Measurements from ENCODE around the gene CLSTN1. TPM values are rescaled to one million over a fixed set of nuclear protein-coding genes. Genes with fewer than 3 reads are reported as not detected.

The CLSTN1 gene
- total and polyA plus RNA-seq, 2 donors (not counting 1 experiment from before 2014, with no cell fraction given): 34.9 to 81.4 TPM

DNA sequence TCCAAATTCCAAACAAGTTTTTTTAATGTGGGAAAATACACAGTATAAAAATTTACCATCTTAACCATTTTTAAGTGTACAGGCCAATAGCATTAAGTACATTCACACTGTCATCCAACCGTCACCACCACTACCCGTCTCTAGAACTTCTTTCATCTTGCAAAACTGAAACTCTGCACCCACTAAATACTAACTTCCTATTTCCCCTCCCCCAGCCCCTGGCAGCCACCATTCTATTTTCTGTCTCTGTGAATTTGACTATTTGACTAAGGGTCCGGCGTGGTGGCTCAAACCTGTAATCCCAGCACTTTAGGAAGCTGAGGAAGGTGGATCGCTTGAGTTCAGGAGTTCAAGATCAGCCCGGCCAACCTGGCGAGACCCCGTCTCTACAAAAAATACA, 36.1 kb downstream of the CLSTN1 start:
- POLR2A ChIA-PET: no interaction called here
- CTCF ChIA-PET: interaction anchor here (6.3 to 9.6 kb wide), 2 partner anchors 12 to 78 kb away, joined by 82 to 281 read pairs; no protein-coding TSS in a partner anchor
- Histone ChIP-seq H3K4me2 (replicated peaks; ENCODE audit: low read depth, low read length, poor library complexity, severe bottlenecking) (peak overlapping the region; percentile 64), H3K27me3 (replicated peaks in 1 of 4; ENCODE audit: control extremely low read depth in 1 of 4, control insufficient read depth in 3 of 4, insufficient read depth in 4 of 4, low read length in 3 of 4) (no peaks in the 10 kb centered on the region), H4K20me1 (ENCODE audit: control insufficient read depth, insufficient read depth, low read length, poor library complexity, severe bottlenecking) (peaks cover 16% of the 10 kb centered on the region), H3K36me3 (replicated peaks in 1 of 2; ENCODE audit: control extremely low read depth in 1 of 2, control insufficient read depth in 1 of 2, extremely low read depth in 1 of 2, insufficient read depth in 2 of 2, low read length in 1 of 2) (no peaks in the 10 kb centered on the region), H3K9ac (ENCODE audit: low read length) (peak overlapping the region; percentile 58), H3K4me3 (ENCODE audit: control extremely low read depth in 1 of 5, extremely low read depth in 1 of 5, insufficient read depth in 1 of 5, low read depth in 2 of 5, low read length in 4 of 5) (peak overlapping the region in 3 of 5 experiments; percentile 29 to 57 (median 42)), H3K27ac (ENCODE audit: low read length in 2 of 2) (peak overlapping the region; percentile 64 to 88), H3K9me3 (ENCODE audit: control extremely low read depth in 1 of 3, control insufficient read depth in 2 of 3, insufficient read depth in 1 of 3, low read length in 2 of 3) (no peaks in the 10 kb centered on the region), H3K4me1 (ENCODE audit: control insufficient read depth in 2 of 2, insufficient read depth in 2 of 2, low read length in 2 of 2) (peaks cover 18 to 29% of the 10 kb centered on the region in 2 donors), H3K79me2 (ENCODE audit: control insufficient read depth, insufficient read depth, low read length) (peaks cover 89% of the 10 kb centered on the region), H2AFZ (ENCODE audit: insufficient read depth, low read depth, low read length, poor library complexity, severe bottlenecking) (peak overlapping the region; percentile 90)
- Mint-ChIP-seq H3K27me3 (no peaks in the 10 kb centered on the region), H3K27ac (peak overlapping the region; percentile 87), H3K4me3 (peak overlapping the region; percentile 83), H3K4me1 (peaks cover 25% of the 10 kb centered on the region), H3K9me3 (ENCODE audit: insufficient read depth) (no peaks in the 10 kb centered on the region)
- ATAC-seq (ENCODE audit: low read depth): peak; percentile 84
- TF ChIP-seq EZH2 (IDR thresholded peaks at IDR 0.05; ENCODE audit: borderline replicate concordance, insufficient read depth, low read depth, low read length, poor library complexity, severe bottlenecking) (no peak), CTCF (IDR thresholded peaks at IDR 0.05) (no peak)
- DNase-seq: peak; percentile 83
- WGBS (ENCODE audit: insufficient coverage): no CpG with 5 or more reads among the region's 8 CpGs
- intact Hi-C loops (cut with micrococcal nuclease): loop anchor here (2.0 kb wide), 1 partner anchor 155 kb away; the partner anchor contains the start of genes LZIC and NMNAT1

- peaks cover 25% of the 10 kb centered on the region for H3K4me1 Mint-ChIP-seq
- no peak for DNase-seq
- intact Hi-C loops (cut with micrococcal nuclease): loop anchor here (2.0 kb wide), 1 partner anchor 37 kb away; the partner anchor contains the start of gene CLSTN1
- ATAC-seq (ENCODE audit: low read depth): no peak
- Histone ChIP-seq H4K20me1 (ENCODE audit: control insufficient read depth, insufficient read depth, low read length, poor library complexity, severe bottlenecking) (peaks cover 17% of the 10 kb centered on the region), H3K9me3 (ENCODE audit: control extremely low read depth in 1 of 3, control insufficient read depth in 2 of 3, insufficient read depth in 1 of 3, low read length in 2 of 3) (no peaks in the 10 kb centered on the region), H3K4me1 (ENCODE audit: control insufficient read depth in 2 of 2, insufficient read depth in 2 of 2, low read length in 2 of 2) (peaks cover 18 to 29% of the 10 kb centered on the region in 2 donors), H3K27ac (ENCODE audit: low read length in 2 of 2) (peak overlapping the region in 1 of 2 donors; percentile 12), H3K4me2 (replicated peaks; ENCODE audit: low read depth, low read length, poor library complexity, severe bottlenecking) (no peak overlapping the region), H3K4me3 (ENCODE audit: control extremely low read depth in 1 of 5, extremely low read depth in 1 of 5, insufficient read depth in 1 of 5, low read depth in 2 of 5, low read length in 4 of 5) (no peak overlapping the region), H3K79me2 (ENCODE audit: control insufficient read depth, insufficient read depth, low read length) (peaks cover 90% of the 10 kb centered on the region), H3K36me3 (replicated peaks in 1 of 2; ENCODE audit: control extremely low read depth in 1 of 2, control insufficient read depth in 1 of 2, extremely low read depth in 1 of 2, insufficient read depth in 2 of 2, low read length in 1 of 2) (no peaks in the 10 kb centered on the region), H3K27me3 (replicated peaks in 1 of 4; ENCODE audit: control extremely low read depth in 1 of 4, control insufficient read depth in 3 of 4, insufficient read depth in 4 of 4, low read length in 3 of 4) (no peaks in the 10 kb centered on the region), H3K9ac (ENCODE audit: low read length) (no peak overlapping the region), H2AFZ (ENCODE audit: insufficient read depth, low read depth, low read length, poor library complexity, severe bottlenecking) (no peak overlapping the region)
- no peak overlapping the region for H3K27ac Mint-ChIP-seq
- TF ChIP-seq CTCF (IDR thresholded peaks at IDR 0.05) (no peak), EZH2 (IDR thresholded peaks at IDR 0.05; ENCODE audit: borderline replicate concordance, insufficient read depth, low read depth, low read length, poor library complexity, severe bottlenecking) (no peak)
- H3K9me3 Mint-ChIP-seq (ENCODE audit: insufficient read depth): no peaks in the 10 kb centered on the region
- no peaks in the 10 kb centered on the region for H3K27me3 Mint-ChIP-seq
- ChIA-PET POLR2A (interaction anchor here (0.6 to 1.1 kb wide), 3 partner anchors 14 to 130 kb away, joined by 3 to 10 read pairs (median 7); no protein-coding TSS in a partner anchor), CTCF (interaction anchor here (0.7 to 9.6 kb wide), 20 partner anchors 13 to 290 kb away, joined by 3 to 281 read pairs (median 8); partner anchors contain the start of genes LZIC and NMNAT1)
- WGBS (ENCODE audit: insufficient coverage): 95% methylated on average over 5 of the region's 6 CpGs
- H3K4me3 Mint-ChIP-seq: no peak overlapping the region
These were observed 38.4 kb downstream of the CLSTN1 start for GRCh38 chr1:9785406-9785805.

Data from B cell (primary cell).